Body of pancreas (tissue), 4 donors: ENCODE results near the gene RFWD3. TPM values are rescaled to one million over a fixed set of nuclear protein-coding genes. Genes with fewer than 3 reads are reported as not detected.
A peak's percentile ranks its signal among the peaks of the same experiment; 100 is the strongest.

Experiments
- ATAC-seq: fragments of 150-250 bp; one replicate; pipeline ENCODE4 v1.9.1; 2016
- DNase-seq, 4 donors: peaks; one replicate each; pipeline ENCODE4 v3.0.0-alpha.2; 2019
- H3K27ac ChIP-seq, 4 donors: fragments of 200-600 bp; sonication (generic); 1 replicate in 3 of 4; 2 replicates in 1 of 4; pipeline versions ENCODE4 v1.5.1 to v1.6.1; 2016 to 2019; ENCODE audit warnings: mild to moderate bottlenecking in 1 of 4, mixed read lengths in 1 of 4, moderate library complexity in 1 of 4
- H3K27me3 ChIP-seq, 2 donors: fragments of 200-600 bp; sonication (generic); one replicate each; pipeline ENCODE4 v1.6.0; 2016; ENCODE audit warnings: mild to moderate bottlenecking in 1 of 2
- H3K36me3 ChIP-seq, 2 donors: fragments of 200-600 bp; sonication (generic); replicated peaks in 1 of 2; 2 replicates each; pipeline ENCODE4 v1.5.1; 2016; ENCODE audit warnings: low read depth in 2 of 2; ENCODE audit not compliant: insufficient read depth in 1 of 2
- H3K4me1 ChIP-seq: fragments of 200-600 bp; sonication (generic); one replicate; pipeline ENCODE4 v1.6.0; 2016
- H3K4me3 ChIP-seq, 2 donors: fragments of 200-600 bp; sonication (generic); 1 replicate in 1 of 2; 2 replicates in 1 of 2; pipeline ENCODE4 v1.5.1; 2016 to 2019
- H3K9me3 ChIP-seq, 3 donors: fragments of 200-600 bp; sonication (generic); 1 replicate in 2 of 3; 2 replicates in 1 of 3; pipeline ENCODE4 v1.5.1; 2016
- POLR2A ChIP-seq, 3 donors: fragments of 450-650 bp; IDR thresholded peaks; one replicate each; pipeline ENCODE4 v1.6.1; 2016; ENCODE audit warnings: antibody characterized with exemption in 3 of 3, mild to moderate bottlenecking in 2 of 3
- WGBS, 2 donors: methylation state at CpG; one replicate each; pipeline ENCODE4 v1.1.5; 2017; 5-methylcytosine and 5-hydroxymethylcytosine counted together
- intact Hi-C: fragments of 100-400 bp; cut with DNase I; formaldehyde crosslinking; loops from one replicate; pipeline ENCODE4 v1.15.1; 2023
- total RNA-seq, 2 donors: library from RNA; depleted of rRNA; stranded (reverse); fragments of >200 nt; gene quantifications; one replicate each; pipeline ENCODE4 v1.1.0, GENCODE V29; 2016
- TF ChIP-seq, protein P1 (sequence below), 7 experiments: fragments of 450-650 bp in 4 of 7; fragments of 200-600 bp in 3 of 7; sonication (generic) in 3 of 7; IDR thresholded peaks; one replicate each; pipeline ENCODE4 v1.5.1; 2016 to 2019; ENCODE audit warnings: antibody characterized with exemption in 7 of 7

Gene RFWD3
- total RNA-seq, 2 donors from 2014 or later, result 10.5 to 12.2 TPM

DNA sequence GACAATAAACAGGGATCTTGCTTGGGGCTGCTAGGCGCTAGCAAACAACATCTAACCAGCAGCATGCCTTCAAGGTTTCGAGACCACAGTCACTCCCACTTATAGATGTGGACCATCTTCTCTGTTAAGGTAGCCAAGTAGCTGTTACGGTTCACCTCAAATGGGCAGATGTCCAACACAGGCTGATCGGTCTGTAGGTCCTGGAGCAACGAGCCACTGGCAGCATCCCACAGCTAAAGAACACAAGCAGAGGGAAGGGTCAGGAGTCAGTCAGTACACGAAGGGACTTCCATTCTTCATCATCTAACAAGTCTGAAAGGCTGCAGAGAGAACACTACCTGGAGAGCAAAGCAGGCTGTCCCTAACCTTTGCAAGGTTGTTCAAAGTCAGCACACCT lies 42.8 kb downstream of the RFWD3 start:
- intact Hi-C loops, result no loop called here
- ATAC-seq, result no peak
- no peaks in the 10 kb centered on the region for H3K27me3 ChIP-seq
- no peak for DNase-seq
- TF ChIP-seq, protein P1, sequence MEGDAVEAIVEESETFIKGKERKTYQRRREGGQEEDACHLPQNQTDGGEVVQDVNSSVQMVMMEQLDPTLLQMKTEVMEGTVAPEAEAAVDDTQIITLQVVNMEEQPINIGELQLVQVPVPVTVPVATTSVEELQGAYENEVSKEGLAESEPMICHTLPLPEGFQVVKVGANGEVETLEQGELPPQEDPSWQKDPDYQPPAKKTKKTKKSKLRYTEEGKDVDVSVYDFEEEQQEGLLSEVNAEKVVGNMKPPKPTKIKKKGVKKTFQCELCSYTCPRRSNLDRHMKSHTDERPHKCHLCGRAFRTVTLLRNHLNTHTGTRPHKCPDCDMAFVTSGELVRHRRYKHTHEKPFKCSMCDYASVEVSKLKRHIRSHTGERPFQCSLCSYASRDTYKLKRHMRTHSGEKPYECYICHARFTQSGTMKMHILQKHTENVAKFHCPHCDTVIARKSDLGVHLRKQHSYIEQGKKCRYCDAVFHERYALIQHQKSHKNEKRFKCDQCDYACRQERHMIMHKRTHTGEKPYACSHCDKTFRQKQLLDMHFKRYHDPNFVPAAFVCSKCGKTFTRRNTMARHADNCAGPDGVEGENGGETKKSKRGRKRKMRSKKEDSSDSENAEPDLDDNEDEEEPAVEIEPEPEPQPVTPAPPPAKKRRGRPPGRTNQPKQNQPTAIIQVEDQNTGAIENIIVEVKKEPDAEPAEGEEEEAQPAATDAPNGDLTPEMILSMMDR (IDR thresholded peaks at IDR 0.05), result no peak
- TF ChIP-seq POLR2A (IDR thresholded peaks at IDR 0.05), result no peak
- H3K4me1 ChIP-seq, result peaks cover 43% of the 10 kb centered on the region
- no peak overlapping the region for H3K4me3 ChIP-seq
- 60 to 64% methylated on average over 1 to 6 of the region's 6 CpGs for WGBS, 2 donors
- H3K27ac ChIP-seq, result no peak overlapping the region
- H3K36me3 ChIP-seq, result no peaks in the 10 kb centered on the region
- H3K9me3 ChIP-seq, result no peaks in the 10 kb centered on the region

DNA sequence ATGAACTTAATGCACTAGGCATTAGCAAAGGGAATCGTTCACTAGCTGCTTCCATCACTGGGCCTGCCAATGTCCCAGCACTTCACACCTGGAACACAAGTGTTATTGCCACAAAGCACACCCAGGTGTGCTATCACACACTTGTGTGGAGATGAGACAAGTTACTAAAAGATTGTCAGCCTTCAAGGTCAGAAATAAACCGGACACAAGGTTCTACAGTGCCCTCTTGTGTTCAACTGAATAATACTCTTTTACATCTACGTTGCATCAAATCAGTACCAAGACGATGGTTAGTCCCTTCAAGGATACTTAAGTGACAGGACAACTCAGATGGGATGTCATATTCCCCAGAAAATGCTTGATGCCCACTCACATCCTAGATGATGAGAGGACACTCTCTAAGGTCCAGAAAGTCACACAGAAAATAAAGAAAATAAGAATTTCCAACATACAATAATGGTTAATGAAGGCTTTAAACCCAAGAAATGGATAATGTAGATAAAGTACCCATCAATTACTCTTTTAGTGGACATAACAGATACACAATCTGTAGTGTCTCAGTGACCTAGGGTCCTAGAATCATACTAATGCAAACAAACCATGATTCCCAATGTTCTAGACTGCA lies 43.4 kb downstream of the RFWD3 start:
- ATAC-seq (peak; percentile 38), DNase-seq (no peak)
- Histone ChIP-seq H3K36me3 (no peaks in the 10 kb centered on the region), H3K27ac (no peak overlapping the region), H3K27me3 (no peaks in the 10 kb centered on the region), H3K9me3 (no peaks in the 10 kb centered on the region), H3K4me3 (no peak overlapping the region), H3K4me1 (peaks cover 38% of the 10 kb centered on the region)
- intact Hi-C loops, result no loop called here
- no peak for TF ChIP-seq POLR2A (IDR thresholded peaks at IDR 0.05)
- TF ChIP-seq, protein P1 (IDR thresholded peaks at IDR 0.05), result peak; percentile 37 to 75 (median 68)
- 21 to 22% methylated on average over 4 of the region's 4 CpGs for WGBS, 2 donors

DNA sequence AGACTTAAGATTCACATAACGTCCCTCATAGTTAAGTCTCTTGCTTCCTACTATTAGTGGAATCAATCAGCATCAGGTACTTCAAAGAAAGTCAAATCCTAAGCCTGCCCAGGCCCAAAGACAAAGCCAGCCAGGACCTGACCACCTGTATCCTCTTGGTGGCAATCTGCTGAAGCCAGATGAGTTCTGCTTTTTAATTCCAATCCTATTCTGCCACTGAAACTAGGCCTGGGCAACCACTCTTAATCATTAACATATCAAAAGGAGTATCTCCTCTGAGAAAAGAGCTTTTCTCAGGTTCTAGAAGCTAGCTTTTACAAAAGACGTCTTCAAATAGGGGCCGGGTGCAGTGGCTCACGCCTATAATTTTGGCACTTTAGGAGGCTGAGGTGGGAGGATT lies 44.7 kb downstream of the RFWD3 start:
- Histone ChIP-seq H3K9me3 (no peaks in the 10 kb centered on the region), H3K27ac (no peak overlapping the region), H3K4me1 (peaks cover 30% of the 10 kb centered on the region), H3K27me3 (no peaks in the 10 kb centered on the region), H3K36me3 (no peaks in the 10 kb centered on the region), H3K4me3 (no peak overlapping the region)
- intact Hi-C loops, result no loop called here
- TF ChIP-seq POLR2A (IDR thresholded peaks at IDR 0.05), result no peak
- TF ChIP-seq, protein P1 (IDR thresholded peaks at IDR 0.05), result no peak
- 89 to 96% methylated on average over 4 of the region's 4 CpGs for WGBS, 2 donors
- ATAC-seq (no peak), DNase-seq (no peak)

DNA sequence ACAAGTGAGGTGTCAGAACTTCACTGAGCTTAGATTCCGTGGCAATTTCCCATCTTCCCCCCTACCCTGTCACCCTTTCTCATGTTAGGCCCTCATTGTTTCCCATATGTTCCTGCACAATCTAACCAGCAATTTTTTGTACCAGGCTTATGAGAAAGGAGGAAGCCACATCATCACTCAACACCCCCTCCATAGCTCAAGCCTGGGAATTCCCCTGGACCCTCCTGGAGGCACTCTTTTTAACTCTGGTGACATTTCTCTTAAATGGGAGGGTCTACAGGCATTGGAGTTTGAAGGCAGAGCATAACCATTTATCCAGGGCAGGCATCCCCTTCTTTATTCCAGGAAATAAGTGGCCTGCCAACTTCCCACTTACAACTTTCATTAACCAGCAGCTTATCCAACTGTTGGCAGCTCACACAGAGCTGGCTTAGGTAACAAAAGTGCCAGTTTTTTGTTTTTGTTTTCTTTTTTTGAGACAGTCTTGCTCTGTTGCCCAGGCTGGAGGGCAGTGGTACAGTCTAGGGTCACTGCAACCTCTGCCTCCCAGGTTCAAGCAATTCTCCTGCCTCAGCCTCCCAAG lies 49.4 kb downstream of the RFWD3 start:
- intact Hi-C loops, result loop anchor here (10.0 kb wide), 1 partner anchor 132 kb away; no protein-coding TSS in a partner anchor
- Histone ChIP-seq H3K4me1 (peaks cover 5% of the 10 kb centered on the region), H3K9me3 (no peaks in the 10 kb centered on the region), H3K27me3 (no peaks in the 10 kb centered on the region), H3K4me3 (no peak overlapping the region), H3K36me3 (no peaks in the 10 kb centered on the region), H3K27ac (peak overlapping the region in 3 of 4 donors; percentile 5 to 64 (median 45))
- no peak for TF ChIP-seq POLR2A (IDR thresholded peaks at IDR 0.05)
- TF ChIP-seq, protein P1 (IDR thresholded peaks at IDR 0.05), result no peak
- ATAC-seq (peak; percentile 47), DNase-seq (no peak)
- 80 to 90% methylated on average over 1 of the region's 1 CpG for WGBS, 2 donors
